Activated CD4-positive, CD25-positive, alpha-beta regulatory T cell treated with anti-CD3 and anti-CD28 coated beads, Interleukin-2, amount 50 U/mL, for 24 hours (primary cell): ENCODE results near the gene RNF150.
"Not testable (repeated sequence)": the region's sequence is repeated elsewhere in the genome, so short reads cannot be mapped to it uniquely, and the experiment has no call there.

ENCODE experiments used
- ATAC-seq, 2 donors: fragments of 150-1000 bp; cut with Tn5 transposase; one replicate each; pipeline ENCODE4 v1.10.0; 2021; ENCODE audit warnings: mild to moderate bottlenecking in 1 of 2, moderate library complexity in 1 of 2

Gene RNF150

GRCh38 chr4:140857111-140857510 is 276.2 kb downstream of the RNF150 start:
- no peak for ATAC-seq

GRCh38 chr4:140856621-140857062 is 276.6 kb downstream of the RNF150 start:
- no peak for ATAC-seq

- ATAC-seq: no peak
Measured at GRCh38 chr4:140854168-140854567, 279.1 kb downstream of the RNF150 start.

GRCh38 chr4:140851804-140852203 is 281.5 kb downstream of the RNF150 start:
- ATAC-seq: no peak

GRCh38 chr4:140851032-140851636 is 282.1 kb downstream of the RNF150 start:
- ATAC-seq: no peak

- no peak for ATAC-seq
Measured at GRCh38 chr4:140849526-140849925, 283.7 kb downstream of the RNF150 start.

- ATAC-seq: no peak
Measured at GRCh38 chr4:140846736-140847135, 286.5 kb downstream of the RNF150 start.

GRCh38 chr4:140844061-140844460 is 289.2 kb downstream of the RNF150 start:
- ATAC-seq: no peak

GRCh38 chr4:140841186-140841585 is 292.1 kb downstream of the RNF150 start:
- no peak for ATAC-seq

- no peak for ATAC-seq
Measured at GRCh38 chr4:140839888-140840790, 293.1 kb downstream of the RNF150 start.

- no peak for ATAC-seq
Measured at GRCh38 chr4:140839406-140839805, 293.9 kb downstream of the RNF150 start.

GRCh38 chr4:140837736-140838135 is 295.5 kb downstream of the RNF150 start:
- no peak for ATAC-seq

- ATAC-seq: no peak
Measured at GRCh38 chr4:140834839-140835495, 298.3 kb downstream of the RNF150 start.

- ATAC-seq: no peak
Measured at GRCh38 chr4:140833280-140833679, 300.0 kb downstream of the RNF150 start.

- no peak for ATAC-seq
Measured at GRCh38 chr4:140829825-140830224, 303.4 kb downstream of the RNF150 start.

GRCh38 chr4:140826701-140827027 is 306.6 kb downstream of the RNF150 start:
- ATAC-seq: no peak

GRCh38 chr4:140820520-140820919 is 312.7 kb downstream of the RNF150 start:
- ATAC-seq: not testable (repeated sequence)

- no peak for ATAC-seq
Measured at GRCh38 chr4:140819610-140820009, 313.7 kb downstream of the RNF150 start.

GRCh38 chr4:140818433-140818832 is 314.8 kb downstream of the RNF150 start:
- no peak for ATAC-seq

- no peak for ATAC-seq
Measured at GRCh38 chr4:140816806-140817510, 316.3 kb downstream of the RNF150 start.

GRCh38 chr4:140813804-140814203 is 319.5 kb downstream of the RNF150 start:
- no peak for ATAC-seq

GRCh38 chr4:140812916-140813315 is 320.4 kb downstream of the RNF150 start:
- no peak for ATAC-seq

- no peak for ATAC-seq
Measured at GRCh38 chr4:140811429-140811828, 321.8 kb downstream of the RNF150 start.
